Duodenal mucosa (tissue), 2 donors: ENCODE data around the gene TET3.

Experiments used
- H3K27ac ChIP-seq: one replicate; pipeline ENCODE4 v1.7.0; 2013; ENCODE audit warnings: low read depth, low read length
- H3K27me3 ChIP-seq, 2 donors: one replicate each; pipeline ENCODE4 v1.7.0; 2013; ENCODE audit warnings: low read length in 2 of 2, control low read depth in 1 of 2; ENCODE audit not compliant: insufficient read depth in 2 of 2, control insufficient read depth in 1 of 2
- H3K36me3 ChIP-seq, 2 donors: one replicate each; pipeline ENCODE4 v1.7.0; 2013; ENCODE audit warnings: low read length in 2 of 2, control low read depth in 1 of 2; ENCODE audit not compliant: insufficient read depth in 2 of 2, control insufficient read depth in 1 of 2
- H3K4me1 ChIP-seq, 2 donors: one replicate each; pipeline ENCODE4 v1.7.0; 2013; ENCODE audit warnings: low read length in 2 of 2, control low read depth in 1 of 2; ENCODE audit not compliant: insufficient read depth in 2 of 2, control insufficient read depth in 1 of 2
- H3K4me3 ChIP-seq, 2 donors: one replicate each; pipeline ENCODE4 v1.7.0; 2013; ENCODE audit warnings: low read length in 2 of 2, low read depth in 1 of 2
- H3K9ac ChIP-seq, 2 donors: one replicate each; pipeline ENCODE4 v1.7.0; 2013; ENCODE audit warnings: low read length in 2 of 2, low read depth in 1 of 2
- H3K9me3 ChIP-seq, 2 donors: one replicate each; pipeline ENCODE4 v1.7.0; 2013; ENCODE audit warnings: low read length in 2 of 2, control low read depth in 1 of 2; ENCODE audit not compliant: control insufficient read depth in 1 of 2

TET3 gene

DNA sequence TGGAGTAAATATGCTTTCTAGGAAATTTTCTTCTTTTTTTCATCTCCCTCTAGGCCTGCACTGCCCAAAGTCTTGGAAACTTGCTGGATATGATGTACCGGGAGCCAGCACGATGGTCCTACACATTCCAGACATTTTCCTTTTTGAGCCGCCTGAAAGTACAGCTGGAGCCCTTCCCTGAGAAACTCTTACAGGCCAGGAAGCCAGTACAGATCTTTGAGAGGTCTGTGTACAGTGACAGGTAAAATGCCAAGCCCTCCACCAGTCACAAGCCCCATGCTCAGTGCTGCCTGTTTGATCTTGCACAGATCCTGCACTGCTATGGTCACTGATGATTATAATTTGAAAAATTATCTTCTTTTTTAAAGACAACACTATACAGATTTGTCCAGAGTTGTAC lies 38.0 kb upstream of the TET3 start:
- Histone ChIP-seq H3K36me3 (peaks cover 46 to 60% of the 10 kb centered on the region in 2 donors), H3K4me3 (no peak overlapping the region), H3K27ac (no peak overlapping the region), H3K4me1 (peaks cover 9% of the 10 kb centered on the region in 2 donors), H3K9me3 (no peaks in the 10 kb centered on the region), H3K27me3 (no peaks in the 10 kb centered on the region), H3K9ac (no peak overlapping the region)

DNA sequence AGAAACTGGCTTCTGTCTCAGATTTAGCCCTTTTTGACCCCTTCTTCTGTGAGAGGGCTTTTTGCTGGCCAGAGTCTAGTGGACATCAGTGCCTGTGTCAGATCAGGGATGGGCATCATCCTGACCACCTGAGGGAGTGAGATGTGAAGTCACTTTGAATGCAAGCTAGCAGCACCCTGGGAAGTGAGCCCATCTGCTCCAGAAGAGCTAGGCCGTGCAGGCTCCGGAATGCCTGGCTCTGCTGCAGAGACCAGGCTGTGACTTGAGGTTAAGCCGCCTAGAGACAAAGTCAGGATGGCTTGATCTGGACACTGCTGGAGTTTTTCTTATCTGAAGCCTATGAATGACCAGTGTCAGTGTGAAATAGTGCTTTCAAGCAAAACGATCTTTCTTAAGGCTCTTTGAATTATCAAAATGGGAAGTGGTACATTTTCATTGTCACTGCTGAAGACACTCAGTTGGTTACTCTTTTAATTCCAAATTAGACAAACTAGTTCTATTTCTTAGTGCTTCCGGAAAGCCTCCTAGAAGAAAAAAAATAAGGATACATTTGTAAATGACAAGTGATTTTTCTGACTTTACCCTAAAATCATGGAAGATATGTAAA lies 37.2 kb upstream of the TET3 start:
- Histone ChIP-seq H3K4me3 (no peak overlapping the region), H3K9me3 (no peaks in the 10 kb centered on the region), H3K27ac (no peak overlapping the region), H3K27me3 (no peaks in the 10 kb centered on the region), H3K9ac (no peak overlapping the region), H3K36me3 (peaks cover 52 to 69% of the 10 kb centered on the region in 2 donors), H3K4me1 (peaks cover 9% of the 10 kb centered on the region in 2 donors)

DNA sequence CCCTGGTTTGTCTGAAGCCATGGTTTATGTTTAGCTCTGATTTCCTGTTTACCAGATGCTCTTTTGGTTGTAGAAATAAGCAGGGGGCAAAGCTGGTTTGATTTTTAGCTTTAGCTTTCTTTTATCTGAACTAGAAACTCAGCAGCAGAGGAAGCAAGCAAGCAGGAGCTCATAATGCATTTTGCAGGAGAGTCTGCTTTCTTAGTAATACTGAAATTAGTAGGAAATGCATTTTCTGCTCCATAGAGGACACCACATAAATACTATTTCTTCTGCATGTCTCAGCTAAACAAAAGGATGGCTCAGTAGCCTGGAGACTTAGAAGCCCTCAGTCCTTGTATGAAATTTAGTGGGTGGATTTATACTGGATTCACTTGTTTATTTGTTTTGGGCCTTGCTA lies 34.9 kb upstream of the TET3 start:
- Histone ChIP-seq H3K9me3 (no peaks in the 10 kb centered on the region), H3K36me3 (peaks cover 51 to 66% of the 10 kb centered on the region in 2 donors), H3K4me3 (no peak overlapping the region), H3K9ac (no peak overlapping the region), H3K27me3 (no peaks in the 10 kb centered on the region), H3K27ac (no peak overlapping the region), H3K4me1 (peaks cover 9% of the 10 kb centered on the region in 2 donors)

DNA sequence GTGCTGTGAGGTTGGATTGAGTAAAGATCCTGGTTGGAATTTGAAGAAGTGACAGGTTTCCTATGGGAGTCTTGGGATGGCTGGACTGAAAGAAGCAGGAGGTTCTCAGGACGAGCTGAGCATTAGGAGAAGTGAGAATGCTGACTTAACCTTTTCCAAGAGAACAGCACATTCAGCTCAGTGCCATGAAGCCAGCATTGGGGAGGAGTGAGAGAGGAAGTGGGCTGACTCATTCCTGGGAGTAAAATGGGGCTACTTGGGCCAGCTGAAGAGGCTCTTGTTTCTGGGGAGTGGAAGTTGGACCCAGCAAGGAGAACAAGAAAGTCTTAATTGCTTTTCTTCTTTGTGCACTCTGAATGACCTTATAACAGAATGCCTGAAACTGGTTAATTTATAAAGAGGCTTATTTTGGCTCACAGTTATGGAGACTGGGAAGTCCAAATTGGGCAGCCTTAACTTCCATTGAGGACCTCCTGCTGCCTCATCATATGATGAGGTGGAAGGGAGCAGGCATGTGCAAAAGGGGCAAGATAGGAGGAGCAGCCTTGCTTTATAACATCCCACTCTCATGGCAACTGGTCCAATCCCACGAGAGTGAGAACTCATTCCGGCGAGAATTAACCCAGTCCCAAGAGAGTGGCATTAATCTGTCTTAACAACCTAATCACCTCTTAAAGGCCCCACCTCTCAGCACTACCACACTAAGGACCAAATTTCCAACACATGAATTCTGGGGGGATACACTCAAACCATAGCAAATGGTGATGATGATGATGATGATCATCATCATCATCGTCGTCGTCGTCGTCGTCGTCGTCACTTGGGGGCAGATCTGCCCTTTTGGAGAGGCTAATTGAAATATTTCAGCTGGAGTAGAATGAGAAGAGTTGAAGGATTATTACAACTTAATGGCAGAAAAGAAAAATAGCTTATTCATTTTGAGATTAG lies 31.9 kb upstream of the TET3 start:
- H3K27ac ChIP-seq = no peak overlapping the region
- peaks cover 9% of the 10 kb centered on the region in 2 donors for H3K4me1 ChIP-seq
- H3K4me3 ChIP-seq = no peak overlapping the region
- H3K9ac ChIP-seq = no peak overlapping the region
- no peaks in the 10 kb centered on the region for H3K27me3 ChIP-seq
- peaks cover 56 to 68% of the 10 kb centered on the region in 2 donors for H3K36me3 ChIP-seq
- no peaks in the 10 kb centered on the region for H3K9me3 ChIP-seq

DNA sequence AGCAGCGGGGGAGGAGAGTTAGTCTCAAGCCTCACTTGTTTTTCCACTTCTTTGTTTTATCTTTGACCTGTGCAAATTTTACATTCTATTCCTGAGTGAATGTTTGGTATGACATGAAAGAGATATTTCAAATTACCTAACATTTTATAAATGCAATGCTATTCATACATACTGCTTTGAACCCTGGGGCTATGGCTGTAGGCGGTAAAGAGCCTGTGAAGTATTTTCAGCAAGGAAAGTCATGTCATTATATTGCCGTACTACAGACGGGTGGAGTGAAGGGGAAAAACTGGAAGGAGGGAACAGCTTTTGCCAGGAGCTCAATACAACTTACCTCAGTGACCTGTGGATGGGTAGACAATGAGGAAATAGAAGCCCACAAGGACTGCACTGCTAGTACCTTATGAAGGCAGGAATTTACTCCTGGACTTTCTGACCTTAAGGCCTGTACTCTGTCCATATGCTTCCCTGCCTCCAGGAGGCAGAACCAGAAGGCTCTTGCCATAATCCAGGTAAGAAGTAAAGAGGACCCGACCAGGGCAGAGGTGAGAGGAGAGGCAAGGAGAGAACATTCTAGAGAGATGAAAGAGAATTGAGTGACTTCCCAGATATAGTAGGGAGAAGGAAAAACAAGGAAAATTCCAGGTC lies 28.4 kb upstream of the TET3 start:
- no peak overlapping the region for H3K27ac ChIP-seq
- H3K27me3 ChIP-seq = no peaks in the 10 kb centered on the region
- peaks cover 46 to 65% of the 10 kb centered on the region in 2 donors for H3K36me3 ChIP-seq
- H3K4me3 ChIP-seq = no peak overlapping the region
- H3K4me1 ChIP-seq = no peaks in the 10 kb centered on the region
- no peaks in the 10 kb centered on the region for H3K9me3 ChIP-seq
- H3K9ac ChIP-seq = no peak overlapping the region

DNA sequence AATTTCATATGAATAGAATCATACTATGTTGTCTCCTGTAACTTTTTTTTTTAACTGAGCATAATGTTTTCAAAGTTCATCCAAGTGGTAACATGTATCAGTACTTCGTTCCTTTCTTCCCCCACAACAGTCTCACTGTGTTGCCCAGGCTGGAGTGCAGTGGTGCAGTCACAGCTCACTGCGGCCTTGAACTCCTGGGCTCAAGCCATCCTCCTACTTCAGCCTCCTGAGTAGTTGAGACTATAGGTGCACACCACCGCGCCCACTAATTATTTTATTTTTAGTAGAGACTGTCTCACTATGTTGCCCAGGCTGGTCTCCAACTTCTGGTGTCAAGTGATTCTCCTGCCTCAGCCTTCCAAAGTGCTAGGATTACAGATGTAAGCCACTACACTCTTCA lies 23.4 kb upstream of the TET3 start:
- no peak overlapping the region for H3K27ac ChIP-seq
- H3K9me3 ChIP-seq = no peaks in the 10 kb centered on the region
- no peaks in the 10 kb centered on the region for H3K4me1 ChIP-seq
- H3K4me3 ChIP-seq = no peak overlapping the region
- no peaks in the 10 kb centered on the region for H3K27me3 ChIP-seq
- peaks cover 23 to 33% of the 10 kb centered on the region in 2 donors for H3K36me3 ChIP-seq
- H3K9ac ChIP-seq = no peak overlapping the region

DNA sequence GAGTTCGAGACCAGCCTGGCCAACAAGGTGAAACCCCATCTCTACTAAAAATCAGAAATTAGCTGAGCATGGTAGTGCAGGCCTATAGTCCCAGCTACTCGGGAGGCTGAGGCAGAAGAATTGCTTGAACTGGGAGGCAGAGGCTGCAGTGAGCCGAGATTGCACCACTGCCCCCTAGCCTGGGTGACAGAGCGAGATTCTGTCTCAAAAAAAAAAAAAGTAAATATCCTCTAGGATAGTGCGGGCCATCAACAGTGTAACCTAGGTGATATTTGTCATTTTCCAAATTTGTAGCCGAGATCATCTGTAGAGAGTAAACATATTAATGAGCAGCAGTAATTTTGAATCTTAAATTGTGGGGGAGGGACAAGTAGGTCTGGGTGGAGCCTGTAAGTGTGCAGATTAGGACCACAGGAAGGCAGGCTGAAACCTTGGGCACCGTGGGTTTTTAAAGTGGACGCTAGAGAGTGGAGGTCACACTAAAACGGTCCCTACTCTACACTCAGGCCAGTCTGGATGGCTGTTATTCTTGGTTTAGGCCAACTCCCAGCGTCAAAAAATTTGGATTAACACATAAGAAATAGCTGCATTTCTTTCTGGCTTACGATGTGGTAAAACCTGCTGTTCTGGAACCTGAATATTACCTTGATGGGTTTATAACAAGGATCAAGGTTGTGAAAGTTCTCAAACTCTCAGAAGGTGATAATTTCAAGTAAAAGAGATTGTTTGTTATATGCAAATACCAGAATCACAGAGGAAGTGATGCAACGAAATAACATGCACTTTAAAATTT lies 22.7 kb upstream of the TET3 start:
- H3K27me3 ChIP-seq = no peaks in the 10 kb centered on the region
- H3K9me3 ChIP-seq = no peaks in the 10 kb centered on the region
- no peaks in the 10 kb centered on the region for H3K4me1 ChIP-seq
- H3K27ac ChIP-seq = no peak overlapping the region
- H3K4me3 ChIP-seq = no peak overlapping the region
- H3K36me3 ChIP-seq = peaks cover 16 to 27% of the 10 kb centered on the region in 2 donors
- H3K9ac ChIP-seq = no peak overlapping the region

DNA sequence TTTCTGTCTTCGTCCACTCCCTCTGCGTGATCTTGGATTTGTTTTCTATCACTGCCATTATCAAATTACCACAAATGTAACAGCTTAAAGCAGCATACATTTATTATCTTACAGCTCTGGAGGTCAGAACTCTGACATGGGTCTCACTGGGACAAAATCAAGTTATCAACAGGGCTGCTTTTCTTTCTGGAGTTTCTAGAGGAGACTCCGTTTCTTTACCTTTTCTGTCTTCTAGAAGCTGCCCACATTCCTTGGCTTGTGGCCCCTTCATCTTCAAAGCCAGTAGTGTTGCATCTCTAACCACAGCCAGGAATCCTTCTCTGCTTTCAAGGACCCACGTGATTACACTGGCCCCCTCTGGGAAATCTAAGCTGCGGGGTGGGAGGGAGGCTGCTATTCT lies 21.9 kb upstream of the TET3 start:
- H3K9ac ChIP-seq = no peak overlapping the region
- H3K27ac ChIP-seq = no peak overlapping the region
- no peaks in the 10 kb centered on the region for H3K4me1 ChIP-seq
- no peaks in the 10 kb centered on the region for H3K9me3 ChIP-seq
- no peaks in the 10 kb centered on the region for H3K27me3 ChIP-seq
- H3K4me3 ChIP-seq = no peak overlapping the region
- peaks cover 14 to 19% of the 10 kb centered on the region in 2 donors for H3K36me3 ChIP-seq

DNA sequence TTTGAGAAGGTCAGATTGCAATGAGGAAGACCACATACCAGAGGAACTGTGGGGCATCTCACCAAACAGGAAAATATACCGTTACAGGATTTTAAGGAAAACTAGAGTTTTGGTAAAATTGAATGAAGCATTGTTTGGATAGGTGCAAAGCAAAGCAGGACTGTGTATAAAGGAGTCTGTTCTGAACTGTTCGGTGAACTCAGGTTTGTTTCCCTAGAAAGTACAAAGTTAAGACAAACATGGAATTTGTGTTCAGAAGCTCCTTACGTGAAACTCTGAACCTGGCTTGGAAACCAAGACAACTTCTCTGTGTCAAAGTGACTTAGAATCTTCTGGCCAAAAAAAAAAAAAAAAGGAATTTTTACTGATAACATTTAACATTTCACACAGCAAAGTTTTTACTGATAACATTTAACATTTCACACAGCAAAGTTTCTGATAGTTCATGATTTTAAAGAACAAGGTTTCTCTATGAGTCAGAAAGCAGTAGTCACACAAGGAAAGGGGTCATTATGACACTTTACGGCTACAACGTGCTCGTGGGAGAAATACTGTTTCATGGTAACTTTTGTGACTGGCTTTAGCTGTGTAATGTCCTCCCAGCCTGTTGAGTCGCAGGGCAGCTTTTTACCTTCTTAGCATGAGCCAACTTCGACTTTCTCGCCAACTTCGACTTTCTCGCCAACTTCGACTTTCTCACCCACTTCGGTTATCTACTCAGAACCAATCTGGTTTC lies 21.2 kb upstream of the TET3 start:
- H3K9ac ChIP-seq = no peak overlapping the region
- H3K36me3 ChIP-seq = peaks cover 8 to 12% of the 10 kb centered on the region in 2 donors
- no peaks in the 10 kb centered on the region for H3K4me1 ChIP-seq
- H3K9me3 ChIP-seq = no peaks in the 10 kb centered on the region
- H3K27me3 ChIP-seq = no peaks in the 10 kb centered on the region
- H3K27ac ChIP-seq = no peak overlapping the region
- no peak overlapping the region for H3K4me3 ChIP-seq
